Astrocyte (in vitro differentiated cells and primary cell): ENCODE measurements around the gene SCYGR3. TPM values are rescaled to one million over a fixed set of nuclear protein-coding genes. Genes with fewer than 3 reads are reported as not detected.
"Not testable (repeated sequence)": the region's sequence is repeated elsewhere in the genome, so short reads cannot be mapped to it uniquely, and the experiment has no call there.

Experiments
- DNase-seq: peaks from one replicate; pipeline ENCODE4 v3.0.0-alpha.2; 2010; ENCODE audit warnings: low read depth
- FAIRE-seq: peaks from 2 replicates; lab custom pipeline; 2011; peaks lifted over from hg19 to GRCh38; lab: Jason Lieb, UNC
- H2AFZ ChIP-seq: 2 replicates; pipeline ENCODE4 v1.6.0; 2012; ENCODE audit warnings: low read depth, low read length, inconsistent platforms
- H3K27ac ChIP-seq: 2 replicates; pipeline ENCODE4 v1.5.1; 2011; ENCODE audit warnings: low read depth, low read length, inconsistent platforms
- H3K27me3 ChIP-seq: 2 replicates; pipeline ENCODE4 v1.6.0; 2011; ENCODE audit warnings: low read length, inconsistent platforms; ENCODE audit not compliant: insufficient read depth
- H3K36me3 ChIP-seq: 2 replicates; pipeline ENCODE4 v1.5.1; 2011; ENCODE audit warnings: low read length, inconsistent platforms; ENCODE audit not compliant: insufficient read depth
- H3K4me1 ChIP-seq: 2 replicates; pipeline ENCODE4 v1.5.1; 2011; ENCODE audit warnings: low read length, inconsistent platforms; ENCODE audit not compliant: insufficient read depth
- H3K4me2 ChIP-seq: 2 replicates; pipeline ENCODE4 v1.6.0; 2012; ENCODE audit warnings: low read length, inconsistent platforms
- H3K4me3 ChIP-seq: 2 replicates; pipeline ENCODE4 v1.5.1; 2011; ENCODE audit warnings: low read depth, mild to moderate bottlenecking, low read length, inconsistent platforms; ENCODE audit not compliant: insufficient read depth
- H3K79me2 ChIP-seq: 2 replicates; pipeline ENCODE4 v1.6.0; 2012; ENCODE audit warnings: mild to moderate bottlenecking, low read length, inconsistent platforms; ENCODE audit not compliant: insufficient read depth
- H3K9ac ChIP-seq: 2 replicates; pipeline ENCODE4 v1.6.0; 2012; ENCODE audit warnings: mild to moderate bottlenecking, low read length, inconsistent platforms
- H3K9me3 ChIP-seq: 2 replicates; pipeline ENCODE4 v1.5.1; 2012; ENCODE audit warnings: low read depth, mild to moderate bottlenecking, low read length, inconsistent platforms; ENCODE audit not compliant: insufficient read depth
- H4K20me1 ChIP-seq: 2 replicates; pipeline ENCODE4 v1.6.0; 2012; ENCODE audit warnings: low read length, inconsistent platforms; ENCODE audit not compliant: insufficient read depth
- H3K27ac Mint-ChIP-seq: one replicate; pipeline ENCODE4 v1.8.0; 2021; ENCODE audit warnings: mild to moderate bottlenecking, mixed read lengths; ENCODE audit not compliant: unreplicated experiment
- H3K27me3 Mint-ChIP-seq: one replicate; pipeline ENCODE4 v1.8.0; 2021; ENCODE audit warnings: low read depth, mixed read lengths; ENCODE audit not compliant: unreplicated experiment
- H3K36me3 Mint-ChIP-seq: one replicate; pipeline ENCODE4 v1.8.0; 2021; ENCODE audit warnings: low read depth, mixed read lengths; ENCODE audit not compliant: unreplicated experiment
- H3K4me1 Mint-ChIP-seq: one replicate; pipeline ENCODE4 v1.8.0; 2021; ENCODE audit warnings: low read depth, mixed read lengths; ENCODE audit not compliant: unreplicated experiment
- H3K4me3 Mint-ChIP-seq: one replicate; pipeline ENCODE4 v1.8.0; 2021; ENCODE audit warnings: mild to moderate bottlenecking, moderate library complexity, mixed read lengths; ENCODE audit not compliant: unreplicated experiment
- H3K9me3 Mint-ChIP-seq: one replicate; pipeline ENCODE4 v1.8.0; 2021; ENCODE audit warnings: mild to moderate bottlenecking, mixed read lengths; ENCODE audit not compliant: unreplicated experiment
- CTCF ChIP-seq: IDR thresholded peaks from 2 replicates; pipeline ENCODE4 v1.5.1; 2011; ENCODE audit warnings: low read depth, mild to moderate bottlenecking, inconsistent platforms, low read length, moderate library complexity; ENCODE audit not compliant: insufficient read depth
- EZH2 ChIP-seq: IDR thresholded peaks from 2 replicates; pipeline ENCODE4 v1.6.1; 2012; ENCODE audit warnings: mild to moderate bottlenecking, low read length, inconsistent platforms; ENCODE audit not compliant: insufficient read depth
- total RNA-seq: library from RNA; stranded (reverse); gene quantifications from 2 replicates; pipeline ENCODE4 v1.2.1, GENCODE V29; 2021

Gene SCYGR3
- total RNA-seq, 1 donor from 2014 or later = not detected

GRCh38 chr2:227606476-227606875 lies 8.2 kb downstream of the SCYGR3 start:
- no peak overlapping the region for H3K4me2 ChIP-seq
- no peak for DNase-seq
- Mint-ChIP-seq H3K27me3 (peaks cover 4% of the 10 kb centered on the region), H3K4me3 (no peak overlapping the region), H3K4me1 (peaks cover 4% of the 10 kb centered on the region), H3K9me3 (no peaks in the 10 kb centered on the region), H3K36me3 (peaks cover 2% of the 10 kb centered on the region), H3K27ac (no peak overlapping the region)
- H3K27me3 ChIP-seq = no peaks in the 10 kb centered on the region
- no peaks in the 10 kb centered on the region for H3K9me3 ChIP-seq
- H3K27ac ChIP-seq = no peak overlapping the region
- FAIRE-seq = no peak
- H3K36me3 ChIP-seq = no peaks in the 10 kb centered on the region
- no peak for TF ChIP-seq EZH2
- no peak for TF ChIP-seq CTCF
- no peaks in the 10 kb centered on the region for H4K20me1 ChIP-seq
- H3K4me3 ChIP-seq = no peak overlapping the region
- H3K79me2 ChIP-seq = no peaks in the 10 kb centered on the region
- H3K9ac ChIP-seq = no peak overlapping the region
- no peak overlapping the region for H2AFZ ChIP-seq
- no peaks in the 10 kb centered on the region for H3K4me1 ChIP-seq

- Histone ChIP-seq H3K27ac (no peak overlapping the region), H3K4me1 (peaks cover 4% of the 10 kb centered on the region), H3K36me3 (no peaks in the 10 kb centered on the region), H2AFZ (no peak overlapping the region), H3K4me2 (no peak overlapping the region), H3K9ac (no peak overlapping the region), H3K79me2 (no peaks in the 10 kb centered on the region), H3K9me3 (no peaks in the 10 kb centered on the region), H3K27me3 (no peaks in the 10 kb centered on the region), H4K20me1 (no peaks in the 10 kb centered on the region), H3K4me3 (no peak overlapping the region)
- no peak overlapping the region for H3K27ac Mint-ChIP-seq
- no peak for DNase-seq
- no peak for FAIRE-seq
- H3K4me3 Mint-ChIP-seq = no peak overlapping the region
- no peaks in the 10 kb centered on the region for H3K27me3 Mint-ChIP-seq
- peaks cover 7% of the 10 kb centered on the region for H3K4me1 Mint-ChIP-seq
- H3K9me3 Mint-ChIP-seq = no peaks in the 10 kb centered on the region
- TF ChIP-seq EZH2 (no peak), CTCF (no peak)
- H3K36me3 Mint-ChIP-seq = peaks cover 2% of the 10 kb centered on the region
Measured at GRCh38 chr2:227602358-227602757, 12.3 kb downstream of the SCYGR3 start.

GRCh38 chr2:227598835-227599503 lies 15.7 kb downstream of the SCYGR3 start, which contains the start of gene SCYGR2:
Gene SCYGR2, plus strand, starts transcription at chr2:227598893. Its CDS starts 0 bp downstream, at chr2:227598893.
- FAIRE-seq, H3K9ac ChIP-seq, H3K27me3 ChIP-seq, H3K27me3 Mint-ChIP-seq, H3K4me3 Mint-ChIP-seq, DNase-seq, H3K9me3 ChIP-seq, H3K9me3 Mint-ChIP-seq, H2AFZ ChIP-seq, H3K36me3 Mint-ChIP-seq, H3K4me2 ChIP-seq, H3K79me2 ChIP-seq, H3K4me3 ChIP-seq, H3K36me3 ChIP-seq, H3K4me1 Mint-ChIP-seq, H3K4me1 ChIP-seq, H3K27ac ChIP-seq, H4K20me1 ChIP-seq: not testable (repeated sequence)
- H3K27ac Mint-ChIP-seq = peak within 1 kb of the TSS; percentile 63
